GM10847 (cell line): ENCODE results near the gene ADGRA1.

Source experiments
- POLR2A ChIP-seq: IDR thresholded peaks from 2 replicates; pipeline ENCODE4 v1.6.1; 2011; ENCODE audit not compliant: insufficient read length; ENCODE audit errors: extremely low read depth

The ADGRA1 gene

DNA sequence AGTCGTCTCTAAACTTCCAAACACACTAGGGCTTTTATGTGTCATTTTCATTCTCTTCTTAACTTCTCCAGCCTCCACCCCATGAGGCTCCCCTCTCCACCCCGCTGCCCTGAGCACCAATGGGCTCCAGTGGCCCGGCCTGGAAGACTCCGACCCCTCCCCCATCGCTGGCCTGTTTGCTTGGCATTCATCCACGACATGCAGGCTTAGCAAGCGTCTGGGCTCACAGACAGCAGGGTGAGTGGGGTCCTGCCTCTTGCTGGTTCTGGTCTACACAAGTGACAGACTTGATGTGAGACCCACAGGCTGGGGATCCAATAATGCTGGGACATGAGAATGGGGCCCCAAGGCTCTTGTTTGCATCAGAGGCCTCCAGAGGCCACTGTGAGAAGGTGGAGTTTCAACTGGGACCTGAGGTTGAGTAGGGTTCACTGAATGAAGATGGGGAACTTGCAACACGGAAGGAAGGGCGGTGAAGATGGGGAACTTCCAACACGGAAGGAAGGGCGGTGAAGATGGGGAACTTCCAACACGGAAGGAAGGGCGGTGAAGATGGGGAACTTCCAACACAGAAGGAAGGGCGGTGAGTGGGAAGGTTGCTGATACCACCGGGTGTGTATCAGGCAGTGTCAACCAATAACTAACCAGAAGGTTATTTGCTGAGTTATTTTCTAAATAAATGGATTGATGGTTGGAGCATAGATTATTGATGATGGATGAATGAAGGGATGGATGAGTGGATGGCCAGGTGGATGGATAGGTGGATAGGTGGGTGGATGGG lies 86.3 kb downstream of the ADGRA1 start:
- no peak for TF ChIP-seq POLR2A

DNA sequence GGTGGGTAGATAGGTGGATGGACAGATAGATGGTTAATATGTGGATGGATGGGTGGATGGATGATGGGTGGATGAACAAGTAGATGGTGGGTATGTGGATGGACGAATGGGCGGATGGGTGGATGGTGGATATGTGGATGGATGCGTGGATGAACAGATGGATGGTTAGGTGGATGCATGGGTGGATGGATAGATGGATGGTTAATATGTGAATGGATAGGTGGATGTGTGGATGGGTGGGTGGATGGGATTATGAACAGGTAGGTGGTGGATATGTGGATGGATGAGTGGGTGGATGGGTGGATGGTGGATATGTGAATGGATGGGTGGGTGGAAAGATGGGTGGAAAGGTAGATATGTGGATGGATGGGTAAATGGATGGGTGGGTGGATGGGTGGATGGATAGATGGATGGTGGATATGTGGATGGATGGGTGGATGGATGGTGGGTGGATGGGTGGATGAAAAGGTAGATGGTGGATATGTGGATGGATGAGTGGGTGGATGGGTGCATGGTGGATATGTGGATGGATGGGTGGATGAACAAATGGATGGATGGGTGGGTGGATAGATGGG lies 87.1 kb downstream of the ADGRA1 start:
- no peak for TF ChIP-seq POLR2A

DNA sequence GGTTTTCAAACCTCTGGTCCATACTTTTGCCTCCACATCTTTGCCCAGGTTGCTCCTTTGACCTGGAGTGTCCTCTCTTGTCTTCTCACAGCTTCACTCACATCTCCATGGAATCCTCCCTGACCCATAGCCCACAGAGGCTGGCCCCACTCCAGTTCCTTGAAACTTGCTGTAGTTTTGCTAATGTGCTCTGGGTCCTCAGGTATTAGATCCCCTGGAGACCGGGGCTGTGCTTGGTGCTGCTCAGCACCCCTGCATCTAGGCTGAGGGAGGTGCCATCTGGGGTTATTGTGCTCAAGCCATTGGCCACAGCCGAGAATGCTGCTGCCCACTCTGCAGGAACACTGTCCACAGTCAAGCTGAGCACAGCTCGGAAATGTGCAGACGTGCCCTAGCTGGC lies 88.8 kb downstream of the ADGRA1 start:
- no peak for TF ChIP-seq POLR2A

DNA sequence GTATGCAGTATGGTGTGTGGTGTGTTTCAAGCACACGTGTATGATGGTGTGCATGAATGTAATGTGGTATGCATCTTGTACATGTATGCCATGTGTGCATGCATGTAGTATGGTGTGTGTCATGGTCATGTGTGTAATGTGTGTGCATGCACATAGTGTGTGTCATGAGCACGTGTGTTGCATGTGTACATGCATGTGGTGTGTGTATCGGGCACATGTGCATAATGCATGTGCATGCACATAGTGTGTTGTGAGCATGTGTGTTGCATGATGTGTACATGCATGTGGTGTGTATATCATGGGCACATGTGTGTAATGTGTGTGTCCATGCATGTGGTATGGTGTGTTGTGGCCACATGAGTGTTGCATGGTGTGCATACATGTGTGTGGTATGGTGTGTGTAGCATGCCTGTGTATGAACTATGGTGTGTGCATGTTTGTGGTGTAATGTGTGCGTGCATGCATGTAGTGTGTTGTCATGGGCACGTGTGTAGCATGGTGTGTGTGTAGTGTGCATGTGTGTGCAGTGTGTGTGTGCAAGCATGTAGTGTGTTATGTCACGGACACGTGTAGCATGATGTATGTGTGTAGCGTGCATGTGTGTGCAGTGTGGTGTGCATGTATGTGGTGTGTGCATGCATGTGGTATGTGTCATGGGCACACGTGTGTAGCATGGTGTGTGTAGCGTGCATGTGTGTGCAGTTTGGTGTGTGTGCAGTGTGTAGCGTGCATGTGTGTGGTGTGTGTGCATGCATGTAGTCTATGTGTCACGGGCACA lies 89.8 kb downstream of the ADGRA1 start:
- TF ChIP-seq POLR2A: no peak

DNA sequence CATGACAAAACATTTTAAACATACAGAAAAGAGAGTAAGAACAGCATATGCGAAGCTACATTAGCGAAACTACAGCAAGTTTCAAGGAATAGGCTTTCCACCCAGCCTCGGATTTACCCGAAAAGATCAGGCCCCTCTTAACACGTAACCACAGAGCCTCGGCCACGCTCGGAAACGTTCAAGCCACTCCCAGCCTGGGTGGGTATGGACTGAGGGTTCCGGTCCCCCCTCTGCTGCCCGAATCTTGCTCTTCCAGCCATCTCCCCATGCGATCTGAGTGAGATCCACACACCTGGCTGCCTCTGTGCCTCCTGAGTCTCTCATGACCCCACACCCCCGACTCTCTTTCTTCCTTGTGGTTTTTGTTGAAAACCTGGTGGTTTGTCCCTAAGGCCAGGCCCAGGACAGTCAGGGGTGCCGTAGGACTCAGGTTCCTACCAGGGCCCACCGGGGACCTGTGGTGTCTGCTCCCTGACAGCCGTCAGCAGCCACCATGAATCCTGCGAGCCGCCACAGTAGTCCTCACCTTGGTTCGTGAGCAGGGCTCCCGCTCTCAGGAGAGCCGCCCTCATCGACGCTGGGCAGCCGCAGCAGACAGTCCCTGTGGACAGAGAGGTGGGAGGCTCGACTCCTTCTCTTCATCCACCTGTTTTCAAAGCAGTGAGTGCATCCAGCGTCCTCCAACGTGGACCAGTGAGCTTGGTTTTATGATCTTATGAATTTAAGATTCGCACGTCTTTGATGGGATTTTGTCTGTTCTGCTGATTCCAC lies 90.8 kb downstream of the ADGRA1 start:
- TF ChIP-seq POLR2A: no peak

DNA sequence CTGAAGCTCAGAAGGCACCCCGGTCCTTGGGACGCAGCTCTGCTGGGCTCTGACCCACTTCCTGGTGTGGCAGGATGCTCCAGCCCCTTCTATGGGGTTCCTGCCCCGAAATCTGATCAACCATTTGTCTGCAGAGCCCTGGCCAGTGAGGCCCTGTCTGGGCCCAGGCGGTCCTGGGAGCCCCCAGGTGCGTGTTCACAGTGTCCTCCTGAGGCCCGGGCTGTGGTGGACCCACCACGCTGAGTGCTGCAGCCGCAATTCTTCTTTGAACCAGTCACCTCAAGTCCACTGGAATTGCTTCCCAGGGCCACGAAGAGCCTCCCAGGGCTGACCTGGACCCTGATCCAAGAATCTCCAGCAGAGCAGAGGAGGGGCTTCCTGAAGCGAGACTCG lies 91.4 kb downstream of the ADGRA1 start:
- no peak for TF ChIP-seq POLR2A

DNA sequence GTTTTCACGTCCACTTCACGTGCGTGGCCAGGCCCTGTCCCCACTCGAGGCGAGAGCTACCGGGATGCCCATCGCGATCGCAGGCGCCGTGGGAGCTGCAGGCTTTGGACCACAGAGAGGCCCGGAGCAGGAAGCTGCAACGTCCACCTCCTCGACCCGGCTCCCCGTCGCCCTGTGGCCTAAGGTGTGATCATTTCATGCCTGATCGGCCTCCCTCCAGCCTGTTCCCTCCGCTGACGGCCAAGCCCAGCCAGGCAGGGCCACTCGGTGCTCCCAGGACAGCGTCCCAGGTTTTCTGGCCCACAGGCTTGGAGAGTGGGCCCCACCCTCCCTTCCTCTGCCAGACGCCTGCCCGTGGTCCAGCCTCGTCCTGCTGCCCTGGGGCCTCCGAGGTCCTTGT lies 91.9 kb downstream of the ADGRA1 start:
- no peak for TF ChIP-seq POLR2A

DNA sequence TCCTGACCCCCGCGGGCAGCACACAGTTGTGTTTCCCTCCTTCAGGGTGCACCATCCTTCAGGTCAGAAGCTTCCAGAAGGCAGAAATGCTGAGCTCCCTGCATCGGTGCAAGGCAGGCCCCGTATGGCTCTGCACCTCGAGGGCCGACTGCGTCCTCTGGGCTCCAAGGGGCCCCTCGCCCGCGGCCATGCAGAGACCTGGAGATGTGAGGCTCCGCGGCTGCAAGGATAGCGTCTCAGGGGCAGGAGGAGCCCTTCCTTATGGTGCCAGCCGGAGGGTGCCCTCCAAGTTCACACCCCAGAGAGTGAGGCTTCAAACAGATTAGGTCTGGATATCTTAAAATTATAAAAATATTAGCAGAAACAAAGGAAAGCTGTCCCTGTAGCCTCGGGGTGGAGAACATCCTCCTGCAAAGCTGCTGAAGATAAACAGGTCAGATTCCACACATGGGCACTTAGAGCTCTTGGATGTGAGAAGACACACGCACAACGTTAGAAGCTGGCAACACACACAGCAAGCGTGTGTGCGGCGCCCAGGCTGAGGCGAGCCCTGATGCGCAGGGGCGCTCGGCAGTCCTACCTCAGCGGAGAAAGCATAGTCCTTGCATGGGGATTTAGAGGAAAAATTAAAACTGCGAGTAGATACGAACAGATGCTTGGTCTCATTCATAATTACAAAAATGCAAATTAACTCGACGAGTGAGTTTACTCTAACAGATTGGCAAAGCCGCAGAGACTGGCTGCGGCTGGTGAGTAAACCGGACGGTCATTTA lies 92.7 kb downstream of the ADGRA1 start:
- TF ChIP-seq POLR2A: no peak

DNA sequence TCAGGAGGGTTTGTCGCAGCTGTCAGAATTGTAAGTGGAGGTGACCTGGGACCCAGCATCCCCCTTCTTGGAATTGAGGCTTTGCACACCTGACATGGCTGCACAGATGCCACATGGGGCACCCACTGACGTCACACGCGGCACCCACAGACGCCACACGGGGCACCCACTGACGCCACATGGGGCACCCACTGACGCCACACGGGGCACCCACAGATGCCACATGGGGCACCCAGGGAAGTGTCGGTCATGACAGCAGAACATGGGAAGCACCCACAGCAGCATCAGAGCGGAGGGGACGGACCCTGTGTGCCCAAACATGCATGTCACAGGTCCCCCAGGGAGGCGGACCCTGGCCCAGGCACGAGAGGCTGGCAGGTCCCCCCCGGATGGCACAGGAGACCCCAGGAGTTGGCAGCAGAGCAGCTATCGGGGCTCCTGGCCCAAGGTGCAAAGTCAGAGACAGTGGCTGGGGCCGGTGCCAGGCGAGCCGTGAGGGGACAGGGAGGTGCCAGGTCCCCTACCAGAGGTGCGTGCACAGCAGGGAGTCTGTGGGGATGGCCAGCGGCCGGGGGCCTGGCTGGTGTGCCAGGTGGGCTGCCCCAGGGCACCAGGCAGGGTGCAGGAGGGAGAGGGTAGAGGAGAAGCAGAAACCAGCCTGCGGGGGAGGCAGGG lies 93.4 kb downstream of the ADGRA1 start:
- TF ChIP-seq POLR2A: no peak
